Thyroid gland (tissue), 4 donors: ENCODE measurements around the gene EFCAB5.

ENCODE experiments used
- CTCF ChIP-seq, 6 experiments: fragments of 200-600 bp in 3 of 6; fragments of 450-650 bp in 3 of 6; sonication (generic) in 3 of 6; IDR thresholded peaks; one replicate each; pipeline ENCODE4 v1.5.1; 2016 to 2019; ENCODE audit warnings: antibody characterized with exemption in 6 of 6, mild to moderate bottlenecking in 2 of 6, inconsistent platforms in 1 of 6, moderate library complexity in 1 of 6
- POLR2A ChIP-seq, 2 donors: fragments of 450-650 bp; IDR thresholded peaks; one replicate each; pipeline ENCODE4 v1.6.1; 2017; ENCODE audit warnings: antibody characterized with exemption in 2 of 2, mild to moderate bottlenecking in 2 of 2, moderate library complexity in 1 of 2

GRCh38 chr17:30086896-30087295, 145.5 kb downstream of the EFCAB5 start:
- TF ChIP-seq CTCF (IDR thresholded peaks at IDR 0.05) (no peak), POLR2A (IDR thresholded peaks at IDR 0.05) (no peak)
